Astrocyte (in vitro differentiated cells and primary cell): ENCODE measurements around the gene IL20RA. TPM values are rescaled to one million over a fixed set of nuclear protein-coding genes. Genes with fewer than 3 reads are reported as not detected.

Experiments used
- DNase-seq: peaks from one replicate; pipeline ENCODE4 v3.0.0-alpha.2; 2010; ENCODE audit warnings: low read depth
- FAIRE-seq: peaks from 2 replicates; lab custom pipeline; 2011; peaks lifted over from hg19 to GRCh38; lab: Jason Lieb, UNC
- H2AFZ ChIP-seq: 2 replicates; pipeline ENCODE4 v1.6.0; 2012; ENCODE audit warnings: low read depth, low read length, inconsistent platforms
- H3K27ac ChIP-seq: 2 replicates; pipeline ENCODE4 v1.5.1; 2011; ENCODE audit warnings: low read depth, low read length, inconsistent platforms
- H3K27me3 ChIP-seq: 2 replicates; pipeline ENCODE4 v1.6.0; 2011; ENCODE audit warnings: low read length, inconsistent platforms; ENCODE audit not compliant: insufficient read depth
- H3K36me3 ChIP-seq: 2 replicates; pipeline ENCODE4 v1.5.1; 2011; ENCODE audit warnings: low read length, inconsistent platforms; ENCODE audit not compliant: insufficient read depth
- H3K4me1 ChIP-seq: 2 replicates; pipeline ENCODE4 v1.5.1; 2011; ENCODE audit warnings: low read length, inconsistent platforms; ENCODE audit not compliant: insufficient read depth
- H3K4me2 ChIP-seq: 2 replicates; pipeline ENCODE4 v1.6.0; 2012; ENCODE audit warnings: low read length, inconsistent platforms
- H3K4me3 ChIP-seq: 2 replicates; pipeline ENCODE4 v1.5.1; 2011; ENCODE audit warnings: low read depth, mild to moderate bottlenecking, low read length, inconsistent platforms; ENCODE audit not compliant: insufficient read depth
- H3K79me2 ChIP-seq: 2 replicates; pipeline ENCODE4 v1.6.0; 2012; ENCODE audit warnings: mild to moderate bottlenecking, low read length, inconsistent platforms; ENCODE audit not compliant: insufficient read depth
- H3K9ac ChIP-seq: 2 replicates; pipeline ENCODE4 v1.6.0; 2012; ENCODE audit warnings: mild to moderate bottlenecking, low read length, inconsistent platforms
- H3K9me3 ChIP-seq: 2 replicates; pipeline ENCODE4 v1.5.1; 2012; ENCODE audit warnings: low read depth, mild to moderate bottlenecking, low read length, inconsistent platforms; ENCODE audit not compliant: insufficient read depth
- H4K20me1 ChIP-seq: 2 replicates; pipeline ENCODE4 v1.6.0; 2012; ENCODE audit warnings: low read length, inconsistent platforms; ENCODE audit not compliant: insufficient read depth
- H3K27ac Mint-ChIP-seq: one replicate; pipeline ENCODE4 v1.8.0; 2021; ENCODE audit warnings: mild to moderate bottlenecking, mixed read lengths; ENCODE audit not compliant: unreplicated experiment
- H3K27me3 Mint-ChIP-seq: one replicate; pipeline ENCODE4 v1.8.0; 2021; ENCODE audit warnings: low read depth, mixed read lengths; ENCODE audit not compliant: unreplicated experiment
- H3K36me3 Mint-ChIP-seq: one replicate; pipeline ENCODE4 v1.8.0; 2021; ENCODE audit warnings: low read depth, mixed read lengths; ENCODE audit not compliant: unreplicated experiment
- H3K4me1 Mint-ChIP-seq: one replicate; pipeline ENCODE4 v1.8.0; 2021; ENCODE audit warnings: low read depth, mixed read lengths; ENCODE audit not compliant: unreplicated experiment
- H3K4me3 Mint-ChIP-seq: one replicate; pipeline ENCODE4 v1.8.0; 2021; ENCODE audit warnings: mild to moderate bottlenecking, moderate library complexity, mixed read lengths; ENCODE audit not compliant: unreplicated experiment
- H3K9me3 Mint-ChIP-seq: one replicate; pipeline ENCODE4 v1.8.0; 2021; ENCODE audit warnings: mild to moderate bottlenecking, mixed read lengths; ENCODE audit not compliant: unreplicated experiment
- CTCF ChIP-seq: IDR thresholded peaks from 2 replicates; pipeline ENCODE4 v1.5.1; 2011; ENCODE audit warnings: low read depth, mild to moderate bottlenecking, inconsistent platforms, low read length, moderate library complexity; ENCODE audit not compliant: insufficient read depth
- EZH2 ChIP-seq: IDR thresholded peaks from 2 replicates; pipeline ENCODE4 v1.6.1; 2012; ENCODE audit warnings: mild to moderate bottlenecking, low read length, inconsistent platforms; ENCODE audit not compliant: insufficient read depth
- total RNA-seq: library from RNA; stranded (reverse); gene quantifications from 2 replicates; pipeline ENCODE4 v1.2.1, GENCODE V29; 2021

Gene IL20RA
- total RNA-seq, 1 donor from 2014 or later = 0.07 TPM

DNA sequence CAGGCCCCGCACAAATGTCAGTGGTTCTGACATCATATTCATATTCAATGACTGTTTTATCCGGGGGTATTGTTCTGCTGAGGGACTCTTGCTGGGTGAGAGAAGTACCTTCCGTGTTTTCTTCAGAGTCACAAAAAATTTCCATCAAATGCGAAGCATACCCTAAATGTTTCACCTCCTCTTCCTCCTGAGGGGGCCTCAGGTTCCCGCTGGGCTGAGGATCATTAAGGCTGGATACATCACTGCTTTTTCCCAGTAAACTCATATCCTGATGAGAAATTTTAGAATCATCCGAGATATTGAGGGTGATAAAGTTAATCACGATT, 42.8 kb downstream of the IL20RA start:
- Histone ChIP-seq H3K79me2 (no peaks in the 10 kb centered on the region), H3K27me3 (no peaks in the 10 kb centered on the region), H4K20me1 (no peaks in the 10 kb centered on the region), H3K27ac (no peak overlapping the region), H3K4me1 (peaks cover 8% of the 10 kb centered on the region), H3K36me3 (no peaks in the 10 kb centered on the region), H3K9me3 (no peaks in the 10 kb centered on the region), H2AFZ (peak overlapping the region; percentile 1), H3K4me3 (no peak overlapping the region), H3K9ac (no peak overlapping the region), H3K4me2 (peak overlapping the region; percentile 71)
- TF ChIP-seq EZH2 = no peak
- no peak for TF ChIP-seq CTCF
- Mint-ChIP-seq H3K4me1 (peaks cover 17% of the 10 kb centered on the region), H3K27me3 (peaks cover 6% of the 10 kb centered on the region), H3K36me3 (no peaks in the 10 kb centered on the region), H3K9me3 (no peaks in the 10 kb centered on the region), H3K4me3 (no peak overlapping the region), H3K27ac (no peak overlapping the region)
- FAIRE-seq (no peak), DNase-seq (no peak)

DNA sequence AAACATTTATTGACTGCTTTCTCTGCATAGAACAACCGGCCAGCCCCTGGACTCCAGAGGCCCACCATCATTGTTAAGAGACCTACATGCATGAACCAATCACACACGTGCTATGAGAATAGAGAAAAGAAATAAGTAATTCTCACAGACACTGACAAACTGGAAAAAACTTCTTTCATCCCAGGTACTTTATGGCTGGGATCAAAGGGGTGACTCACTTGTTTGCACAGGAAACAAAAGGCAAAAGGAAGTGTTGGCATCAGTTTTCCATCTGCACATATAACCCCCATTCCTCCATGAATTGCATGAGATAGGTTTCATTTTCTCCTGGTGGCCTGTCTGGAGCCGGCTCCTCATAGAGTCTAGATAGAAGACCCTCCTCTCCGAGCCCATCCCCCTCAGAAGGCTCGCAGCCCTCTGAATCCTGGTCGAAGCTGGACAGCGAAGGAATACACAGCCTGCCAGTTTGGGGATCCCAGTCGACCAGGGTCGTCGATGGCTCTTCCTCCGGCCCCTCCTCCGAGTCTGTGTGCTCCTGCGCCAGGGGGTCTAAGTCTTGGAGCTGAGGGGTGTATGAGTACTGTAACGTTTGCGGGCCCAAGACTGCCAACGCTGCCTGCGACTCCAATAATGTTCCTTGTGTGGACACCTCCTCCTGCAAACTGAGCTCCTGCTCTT, 43.3 kb downstream of the IL20RA start:
- DNase-seq = peak; percentile 15

More for the DNA sequence above, 43.3 kb downstream of the IL20RA start:
- no peak overlapping the region for H3K4me3 Mint-ChIP-seq
- H3K9ac ChIP-seq = no peak overlapping the region
- TF ChIP-seq EZH2 = no peak
- no peak for TF ChIP-seq CTCF
- FAIRE-seq = no peak
- H3K9me3 Mint-ChIP-seq = no peaks in the 10 kb centered on the region
- peaks cover 17% of the 10 kb centered on the region for H3K4me1 Mint-ChIP-seq
- peaks cover 8% of the 10 kb centered on the region for H3K4me1 ChIP-seq
- H3K36me3 ChIP-seq = no peaks in the 10 kb centered on the region
- no peaks in the 10 kb centered on the region for H3K36me3 Mint-ChIP-seq
- H4K20me1 ChIP-seq = no peaks in the 10 kb centered on the region
- no peak overlapping the region for H3K27ac ChIP-seq
- H3K4me2 ChIP-seq = peak overlapping the region; percentile 71
- peaks cover 6% of the 10 kb centered on the region for H3K27me3 Mint-ChIP-seq
- H3K9me3 ChIP-seq = no peaks in the 10 kb centered on the region
- no peaks in the 10 kb centered on the region for H3K79me2 ChIP-seq
- H2AFZ ChIP-seq = peak overlapping the region; percentile 1
- no peaks in the 10 kb centered on the region for H3K27me3 ChIP-seq
- H3K27ac Mint-ChIP-seq = no peak overlapping the region
- no peak overlapping the region for H3K4me3 ChIP-seq
